ENCODE data around the gene TTC9C.
"Not testable (repeated sequence)": the region's sequence is repeated elsewhere in the genome, so short reads cannot be mapped to it uniquely, and the experiment has no call there.

The TTC9C gene

GRCh38 chr11:62752994-62753735, 24.9 kb downstream of the TTC9C start:
- DNase-seq: no peak

DNA sequence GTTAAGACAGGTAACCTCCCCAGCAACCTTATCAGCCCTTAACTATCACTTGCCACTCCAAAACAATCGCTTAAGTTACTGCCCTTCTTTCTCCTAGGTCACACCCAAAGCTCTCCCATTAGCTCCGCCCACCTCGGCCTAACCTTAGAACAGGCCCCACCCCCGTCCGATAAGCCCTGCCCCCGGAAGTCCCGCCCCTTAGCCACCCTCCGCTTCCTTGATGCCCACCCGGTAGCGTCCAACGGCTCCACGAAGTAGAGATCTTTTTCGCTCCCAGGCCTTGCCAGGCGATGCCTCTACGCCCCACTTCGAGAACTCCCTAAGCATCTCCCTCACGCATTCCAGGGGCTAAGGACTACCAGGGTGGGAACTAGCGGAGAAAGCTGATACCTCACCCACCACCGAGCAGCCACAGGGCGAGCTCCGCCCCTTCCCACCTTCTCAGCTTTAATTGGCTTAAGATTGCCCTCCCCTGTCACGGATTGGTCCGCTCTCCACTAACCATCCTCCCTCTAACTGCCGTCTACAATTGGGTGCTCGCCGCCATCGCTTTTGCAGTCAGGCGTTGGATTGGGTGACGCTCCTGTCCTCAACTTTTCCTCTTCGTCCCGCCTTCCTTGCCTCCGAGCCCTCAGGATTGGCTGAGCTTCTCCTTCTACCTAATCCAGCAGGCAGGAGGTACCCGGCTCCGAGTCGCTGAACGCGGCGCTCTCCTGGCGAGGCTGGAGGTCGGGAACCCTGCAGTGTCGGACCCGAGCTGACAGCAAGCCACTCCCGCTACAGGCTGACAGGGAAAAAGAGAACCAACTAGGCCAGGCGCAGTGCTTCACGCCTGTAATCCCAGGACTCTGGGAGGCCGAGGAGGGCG, 25.7 kb downstream of the TTC9C start, which contains the start of gene ZBTB3:
Gene ZBTB3, minus strand, starts transcription at position 425 of the 868 bp plus-strand sequence. CDS start 496 bp downstream, outside the sequence.
- DNase-seq: peak; percentile 99

GRCh38 chr11:62755086-62755615, 26.9 kb downstream of the TTC9C start:
- no peak for DNase-seq

- DNase-seq: no peak
Observed at GRCh38 chr11:62757846-62758788, 29.8 kb downstream of the TTC9C start.

- not testable (repeated sequence) for DNase-seq
Observed at GRCh38 chr11:62760867-62761227, 32.6 kb downstream of the TTC9C start.

GRCh38 chr11:62770778-62771143, 42.5 kb downstream of the TTC9C start:
- DNase-seq: no peak

DNA sequence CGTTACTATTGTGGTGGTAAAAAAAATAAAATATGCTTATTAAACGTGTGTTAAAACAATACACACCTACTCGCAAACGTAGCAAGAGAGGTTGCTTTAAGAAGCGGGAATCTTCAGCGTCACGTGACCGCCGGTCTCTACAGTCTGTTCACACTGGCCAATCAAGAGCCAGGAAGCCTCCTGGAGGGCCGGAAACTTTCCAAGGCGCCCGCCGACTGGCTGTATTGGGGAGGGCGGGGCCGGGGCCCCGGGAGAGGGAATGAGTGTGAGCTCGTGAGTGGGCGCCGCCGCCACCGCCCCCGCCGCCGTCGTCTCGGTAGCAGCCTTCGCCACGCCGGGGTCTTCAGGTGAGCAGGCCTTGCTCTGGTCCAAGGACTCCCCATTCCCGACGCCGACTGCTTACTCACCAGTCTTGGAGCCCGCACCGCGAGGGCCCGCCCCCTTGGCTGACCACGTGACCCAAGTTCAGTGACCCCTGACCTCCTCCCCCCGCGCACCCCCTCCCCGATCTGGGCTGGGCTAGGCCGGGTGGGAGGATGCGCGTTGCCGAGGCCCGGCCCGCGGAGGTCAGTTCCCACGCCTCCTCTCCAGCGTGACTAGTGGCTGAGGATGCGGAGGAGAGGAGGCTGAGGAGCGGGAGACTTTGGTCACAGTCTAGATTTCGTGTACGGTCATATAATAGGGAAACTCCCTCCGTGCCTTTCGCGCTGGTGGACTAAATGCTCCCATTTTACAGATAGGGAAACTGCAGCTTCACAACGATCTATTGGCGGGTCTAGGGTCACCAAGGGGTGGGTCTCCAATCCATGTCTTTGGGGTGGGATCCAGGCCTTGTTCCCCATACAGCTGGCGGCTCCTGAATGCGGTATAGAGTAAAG, 43.1 kb downstream of the TTC9C start, which contains the start of gene TAF6L:
Gene TAF6L, plus strand, starts transcription at position 253 of the 878 bp plus-strand sequence. CDS start 4,388 bp downstream, outside the sequence.
- peak; percentile 93 for DNase-seq

DNA sequence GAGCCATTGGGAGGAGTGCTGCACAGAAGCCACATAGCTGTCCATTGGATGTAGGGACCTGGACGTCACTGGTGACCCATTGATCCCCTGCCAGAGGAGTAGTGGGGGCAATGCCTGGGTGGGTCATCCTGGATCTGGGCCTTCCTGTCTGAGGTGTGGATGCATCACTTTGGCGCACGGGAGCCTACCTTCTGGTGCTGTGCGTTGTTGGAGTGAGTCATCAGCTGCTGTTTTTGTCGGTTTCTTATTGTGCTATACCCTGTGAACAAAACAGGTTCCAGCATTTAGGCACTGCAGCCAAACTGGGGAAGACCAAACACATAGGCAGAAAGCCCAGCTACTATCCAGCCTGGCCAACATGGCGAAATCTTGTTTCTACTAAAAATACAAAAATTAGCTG, 46.1 kb downstream of the TTC9C start:
- no peak for DNase-seq

DNA sequence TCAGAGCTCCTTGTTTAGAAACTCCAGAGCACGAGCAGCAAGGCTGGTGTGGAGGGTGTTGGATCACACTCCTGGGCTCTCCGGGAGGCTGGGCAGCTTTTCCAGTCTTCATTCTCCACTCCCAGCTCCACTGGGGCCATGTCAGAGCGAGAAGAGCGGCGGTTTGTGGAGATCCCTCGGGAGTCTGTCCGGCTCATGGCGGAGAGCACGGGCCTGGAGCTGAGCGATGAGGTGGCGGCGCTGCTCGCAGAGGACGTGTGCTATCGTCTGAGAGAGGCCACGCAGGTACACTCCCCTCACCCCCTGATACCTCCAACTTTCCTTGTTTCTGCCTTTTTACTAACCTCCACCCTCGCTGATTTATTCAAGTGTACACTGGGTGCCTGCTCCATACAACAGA, 47.4 kb downstream of the TTC9C start:
- DNase-seq: no peak

DNA sequence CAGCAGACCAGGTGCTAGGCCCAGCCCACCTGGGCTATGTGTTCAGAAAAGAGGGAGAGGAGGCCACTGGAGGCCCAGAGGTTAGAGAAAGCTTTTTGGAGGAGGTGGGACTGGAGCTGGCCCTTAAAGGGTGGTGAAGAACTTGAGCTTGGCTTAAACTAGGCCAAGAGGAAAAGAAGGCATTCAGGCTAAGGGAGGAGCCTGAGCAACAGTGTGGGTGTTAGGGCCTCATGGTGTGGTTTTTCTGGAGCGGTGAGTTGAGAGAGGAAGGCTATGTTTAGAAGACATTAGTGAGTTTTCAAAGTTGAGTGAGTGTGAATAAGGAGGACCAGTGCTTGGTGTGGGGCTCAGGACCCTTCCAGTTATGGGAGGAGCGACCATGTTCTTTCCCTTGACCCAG, 49.1 kb downstream of the TTC9C start:
- no peak for DNase-seq

DNA sequence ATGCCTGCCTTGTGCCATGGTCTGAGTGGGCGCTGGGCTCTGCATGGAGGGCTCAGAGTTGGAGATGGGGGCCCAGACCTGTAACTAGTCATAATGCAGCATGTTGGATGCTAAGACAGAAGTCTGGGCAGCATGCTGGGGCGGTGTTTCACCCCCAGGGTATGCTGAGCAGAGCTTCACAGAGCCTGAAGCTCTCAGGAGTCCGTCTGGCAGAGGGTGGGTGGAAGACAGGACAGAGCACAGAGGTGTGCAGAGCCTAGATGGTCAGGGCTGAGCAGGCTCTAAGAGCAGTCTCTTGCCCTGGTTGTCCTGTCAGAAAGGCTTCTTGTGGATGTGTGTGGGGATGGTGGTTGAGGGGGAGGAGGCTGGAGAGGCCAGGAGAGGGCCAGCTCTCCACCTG, 50.2 kb downstream of the TTC9C start:
- no peak for DNase-seq

GRCh38 chr11:62782753-62783152, 54.5 kb downstream of the TTC9C start:
- DNase-seq: no peak

GRCh38 chr11:62786318-62787004, 58.2 kb downstream of the TTC9C start:
- DNase-seq: peak; percentile 89

- DNase-seq: peak; percentile 98
Observed at GRCh38 chr11:62787005-62787759, 58.9 kb downstream of the TTC9C start, which contains the start of gene TMEM179B. TMEM179B (plus strand) TSS chr11:62787402; CDS start chr11:62787432, 30 bp downstream.
